ENCODE data around the gene FUT8.

Gene FUT8

DNA sequence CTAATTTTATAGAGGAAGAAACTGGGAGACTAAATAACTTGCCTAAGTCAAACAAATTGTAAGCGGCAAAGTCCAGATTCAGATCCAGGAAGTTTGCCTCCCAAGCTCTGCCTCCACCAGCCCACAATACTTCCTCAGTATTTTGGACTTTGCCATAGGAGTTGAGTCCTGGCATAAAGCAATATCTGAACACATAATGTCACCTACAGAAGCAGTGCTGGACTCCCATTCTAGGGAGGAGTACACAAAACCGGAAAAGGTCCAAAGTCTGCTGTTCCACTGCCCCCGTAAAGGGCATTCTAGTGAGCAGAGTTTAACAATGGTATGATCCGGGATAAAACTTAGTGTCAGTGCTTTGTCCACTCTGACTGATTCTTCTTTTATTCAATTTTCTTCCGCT, 340.5 kb downstream of the FUT8 start:
- no peak overlapping the region for H3K27ac ChIP-seq
- H3K9me3 ChIP-seq = no peaks in the 10 kb centered on the region
- no peak overlapping the region for H3K4me3 ChIP-seq
- H3K4me1 ChIP-seq = no peaks in the 10 kb centered on the region
- intact Hi-C loops (cut with DNase I; ENCODE audit: low total_unique reads) = no loop called here
- no peak for DNase-seq
- TF ChIP-seq, protein P1, sequence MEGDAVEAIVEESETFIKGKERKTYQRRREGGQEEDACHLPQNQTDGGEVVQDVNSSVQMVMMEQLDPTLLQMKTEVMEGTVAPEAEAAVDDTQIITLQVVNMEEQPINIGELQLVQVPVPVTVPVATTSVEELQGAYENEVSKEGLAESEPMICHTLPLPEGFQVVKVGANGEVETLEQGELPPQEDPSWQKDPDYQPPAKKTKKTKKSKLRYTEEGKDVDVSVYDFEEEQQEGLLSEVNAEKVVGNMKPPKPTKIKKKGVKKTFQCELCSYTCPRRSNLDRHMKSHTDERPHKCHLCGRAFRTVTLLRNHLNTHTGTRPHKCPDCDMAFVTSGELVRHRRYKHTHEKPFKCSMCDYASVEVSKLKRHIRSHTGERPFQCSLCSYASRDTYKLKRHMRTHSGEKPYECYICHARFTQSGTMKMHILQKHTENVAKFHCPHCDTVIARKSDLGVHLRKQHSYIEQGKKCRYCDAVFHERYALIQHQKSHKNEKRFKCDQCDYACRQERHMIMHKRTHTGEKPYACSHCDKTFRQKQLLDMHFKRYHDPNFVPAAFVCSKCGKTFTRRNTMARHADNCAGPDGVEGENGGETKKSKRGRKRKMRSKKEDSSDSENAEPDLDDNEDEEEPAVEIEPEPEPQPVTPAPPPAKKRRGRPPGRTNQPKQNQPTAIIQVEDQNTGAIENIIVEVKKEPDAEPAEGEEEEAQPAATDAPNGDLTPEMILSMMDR (IDR thresholded peaks at IDR 0.05) = no peak
- no peaks in the 10 kb centered on the region for H3K27me3 ChIP-seq
- no peaks in the 10 kb centered on the region for H3K36me3 ChIP-seq

DNA sequence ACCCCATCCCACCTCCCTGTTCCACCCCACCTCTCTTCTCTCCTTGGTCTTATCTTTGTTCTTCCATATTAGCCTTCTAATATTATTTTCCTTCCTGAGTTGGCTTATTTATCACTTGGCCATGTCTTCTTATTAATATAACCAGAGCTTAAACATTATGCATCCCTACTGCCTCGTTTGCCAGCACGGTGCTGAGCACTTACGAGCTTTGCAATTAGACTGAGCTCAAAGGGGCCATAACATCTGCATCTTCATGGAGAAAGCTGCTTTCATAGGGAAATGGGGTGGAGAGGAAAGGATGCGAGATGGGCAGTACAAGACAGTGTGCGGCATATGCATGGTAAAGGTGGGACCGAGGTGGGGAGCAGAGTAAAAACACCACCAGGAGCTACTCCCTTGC, 342.8 kb downstream of the FUT8 start:
- intact Hi-C loops (cut with DNase I; ENCODE audit: low total_unique reads) = no loop called here
- DNase-seq = no peak
- no peaks in the 10 kb centered on the region for H3K36me3 ChIP-seq
- no peak overlapping the region for H3K4me3 ChIP-seq
- H3K4me1 ChIP-seq = no peaks in the 10 kb centered on the region
- TF ChIP-seq, protein P1 (IDR thresholded peaks at IDR 0.05) = no peak
- H3K27me3 ChIP-seq = no peaks in the 10 kb centered on the region
- H3K27ac ChIP-seq = no peak overlapping the region
- H3K9me3 ChIP-seq = no peaks in the 10 kb centered on the region

DNA sequence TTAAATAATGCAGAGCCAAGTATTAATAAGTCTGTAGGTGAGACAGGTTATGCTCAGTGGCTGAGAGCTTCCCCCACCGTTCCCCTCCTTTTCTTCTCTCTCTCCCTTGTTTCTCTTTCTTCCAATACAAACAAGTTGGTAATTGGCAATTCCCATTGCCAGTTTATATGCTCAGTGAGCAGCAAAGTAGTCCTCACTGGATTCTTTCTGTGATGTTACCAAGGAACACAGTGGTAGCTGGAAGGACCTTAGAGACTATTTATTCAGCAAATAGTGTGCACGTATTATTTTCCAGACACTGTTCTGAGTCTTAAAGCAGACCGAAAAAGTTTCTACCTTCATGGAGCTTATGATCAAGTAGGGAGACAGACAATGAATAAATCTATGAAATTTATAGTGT, 344.4 kb downstream of the FUT8 start:
- TF ChIP-seq, protein P1 (IDR thresholded peaks at IDR 0.05) = no peak
- no peaks in the 10 kb centered on the region for H3K9me3 ChIP-seq
- H3K4me1 ChIP-seq = no peaks in the 10 kb centered on the region
- H3K36me3 ChIP-seq = no peaks in the 10 kb centered on the region
- H3K27me3 ChIP-seq = no peaks in the 10 kb centered on the region
- intact Hi-C loops (cut with DNase I; ENCODE audit: low total_unique reads) = no loop called here
- no peak for DNase-seq
- H3K27ac ChIP-seq = no peak overlapping the region
- H3K4me3 ChIP-seq = no peak overlapping the region

DNA sequence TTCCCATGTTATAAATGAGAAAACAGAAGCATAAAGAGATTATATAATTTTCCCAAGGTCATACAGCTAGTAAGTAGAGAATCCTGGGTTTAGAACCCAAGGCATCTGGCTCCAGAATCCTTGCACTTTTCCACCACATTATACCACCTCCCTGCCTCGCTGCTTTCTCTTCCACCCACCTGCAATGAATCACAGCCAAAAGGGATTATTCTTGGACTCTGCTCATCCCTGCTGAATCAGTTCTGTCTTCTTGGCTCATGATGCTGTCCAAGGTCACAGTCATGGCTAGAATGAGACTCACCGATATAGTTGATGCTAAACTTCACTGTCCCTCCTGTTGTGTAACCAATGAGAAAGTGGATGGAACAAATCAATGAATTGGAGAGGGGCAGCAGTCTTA, 356.6 kb downstream of the FUT8 start:
- Histone ChIP-seq H3K27me3 (no peaks in the 10 kb centered on the region), H3K4me3 (no peak overlapping the region), H3K9me3 (no peaks in the 10 kb centered on the region), H3K27ac (no peak overlapping the region), H3K36me3 (no peaks in the 10 kb centered on the region), H3K4me1 (no peaks in the 10 kb centered on the region)
- TF ChIP-seq, protein P1 (IDR thresholded peaks at IDR 0.05) = no peak
- DNase-seq = no peak
- intact Hi-C loops (cut with DNase I; ENCODE audit: low total_unique reads) = no loop called here

DNA sequence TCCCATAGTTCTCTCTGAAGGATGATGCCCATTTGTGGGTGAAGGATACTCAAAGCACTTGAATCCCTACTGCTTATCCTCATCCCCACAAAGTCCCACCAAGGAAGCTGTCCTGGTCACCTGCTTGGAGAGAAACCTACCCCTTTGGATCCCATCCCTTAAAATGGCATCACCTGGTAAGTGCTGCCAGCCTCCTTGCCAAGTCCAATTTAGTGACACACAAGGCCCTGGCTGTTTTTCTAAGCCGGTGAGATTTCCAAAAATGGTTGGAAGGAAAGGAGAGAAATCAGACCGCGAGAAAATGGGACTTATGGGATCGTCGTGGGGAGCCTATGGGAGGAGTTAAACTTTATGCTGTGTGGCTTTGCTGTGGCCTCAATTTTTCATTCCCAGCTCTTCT, 358.2 kb downstream of the FUT8 start:
- no peaks in the 10 kb centered on the region for H3K36me3 ChIP-seq
- TF ChIP-seq, protein P1 (IDR thresholded peaks at IDR 0.05) = no peak
- intact Hi-C loops (cut with DNase I; ENCODE audit: low total_unique reads) = no loop called here
- no peak overlapping the region for H3K27ac ChIP-seq
- no peaks in the 10 kb centered on the region for H3K27me3 ChIP-seq
- H3K9me3 ChIP-seq = no peaks in the 10 kb centered on the region
- no peak overlapping the region for H3K4me3 ChIP-seq
- DNase-seq = no peak
- no peaks in the 10 kb centered on the region for H3K4me1 ChIP-seq

DNA sequence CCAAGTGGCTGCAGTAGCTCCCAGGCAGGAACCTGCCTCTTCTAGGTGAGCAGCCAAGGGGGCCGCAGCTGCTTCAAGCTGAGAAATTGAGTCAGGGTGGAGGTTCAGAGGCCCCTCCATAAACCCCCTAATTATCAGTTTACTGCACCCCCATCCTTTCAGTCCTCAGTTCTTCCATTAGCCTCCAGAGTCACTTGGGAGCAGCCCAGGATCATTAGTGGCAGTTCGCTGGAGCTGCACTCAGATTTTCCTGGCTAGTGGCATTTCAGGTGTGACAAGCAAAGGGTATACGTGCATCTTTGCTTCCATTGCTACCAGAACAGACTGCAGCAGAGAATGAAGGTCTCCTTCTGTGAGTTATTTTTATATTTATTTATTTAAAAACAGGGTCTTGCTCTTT, 358.7 kb downstream of the FUT8 start:
- TF ChIP-seq, protein P1 (IDR thresholded peaks at IDR 0.05) = no peak
- no peaks in the 10 kb centered on the region for H3K4me1 ChIP-seq
- H3K27ac ChIP-seq = no peak overlapping the region
- no peak overlapping the region for H3K4me3 ChIP-seq
- H3K27me3 ChIP-seq = no peaks in the 10 kb centered on the region
- H3K36me3 ChIP-seq = no peaks in the 10 kb centered on the region
- DNase-seq = no peak
- intact Hi-C loops (cut with DNase I; ENCODE audit: low total_unique reads) = no loop called here
- no peaks in the 10 kb centered on the region for H3K9me3 ChIP-seq

All from tibial artery (tissue), 4 donors.